ENCODE measurements around the gene FHL3. TPM values are rescaled to one million over a fixed set of nuclear protein-coding genes. Genes with fewer than 3 reads are reported as not detected.
A peak's percentile ranks its signal among the peaks of the same experiment; 100 is the strongest.

The FHL3 gene
- total RNA-seq (2021; fragmentation: NEBNext Ultra II Directional; extraction: Animal tissue kit (Norgen Biotek cat#: 25700)), result 35.6 and 35.8 TPM in 2 replicates
- polyA plus RNA-seq (2011; rRNA removed), result 14.3 and 22.8 TPM in 2 replicates
- polyA plus RNA-seq (2011; cell fraction: cytosol; rRNA removed), result 12.5 TPM
- polyA plus RNA-seq (2011; cell fraction: nucleus; rRNA removed), result 20.9 TPM
- polyA plus RNA-seq (2012, experiment 1 of 2), result 21.0 to 35.7 TPM (median 34.1 TPM) in 4 replicates
- 51.4 TPM for polyA plus RNA-seq (2012, experiment 2 of 2)
- polyA plus RNA-seq (2013, experiment 1 of 2), result 32.0 TPM
- polyA plus RNA-seq (2013, experiment 2 of 2), result 33.4 TPM
- 9.7 and 19.7 TPM in 2 replicates for polyA minus RNA-seq (2011; rRNA and poly(A)+ RNA removed)
- polyA minus RNA-seq (2011; cell fraction: cytosol; rRNA and poly(A)+ RNA removed), result 13.7 TPM
- polyA minus RNA-seq (2011; cell fraction: nucleus; rRNA and poly(A)+ RNA removed), result 22.4 TPM
- long read RNA-seq, experiment 1, transcript FHL3-201 (6 exons, 1,647 nt), result major isoform, 10 of 26 reads
- long read RNA-seq, experiment 1, partial matches to known transcripts, result 7 of 26 reads
- long read RNA-seq, experiment 1, other reads (novel, unspliced or antisense), result 4 of 26 reads
- long read RNA-seq, experiment 2, transcript FHL3-203 (6 exons, 1,091 nt), result major isoform, 11 of 13 reads
- long read RNA-seq, experiment 2, partial matches to known transcripts, result 0 of 13 reads
- long read RNA-seq, experiment 2, other reads (novel, unspliced or antisense), result 2 of 13 reads

- Histone ChIP-seq H2BK5ac (ENCODE audit: low read depth, low read length) (peak within 1 kb of the TSS; percentile 52; the same call in 1 of the 2 replicates), H3K4me2 (ENCODE audit: insufficient read depth in 1 of 2, low read depth in 2 of 2, low read length in 2 of 2) (peak within 1 kb of the TSS; percentile 86 to 93), H2BK120ac (replicated peaks; ENCODE audit: low read depth, low read length) (no peak within 1 kb of the TSS), H3K4me1 (replicated peaks in 1 of 4; ENCODE audit: control insufficient read depth in 3 of 4, insufficient read depth in 4 of 4, low read length in 3 of 4) (peaks cover 22 to 44% (median 30%) of the 10 kb centered on the region in 4 experiments), H2AK5ac (ENCODE audit: low read depth, low read length) (no peak within 1 kb of the TSS; the same call in 1 of the 2 replicates), H3K36me3 (ENCODE audit: control insufficient read depth in 2 of 4, insufficient read depth in 4 of 4, low read length in 3 of 4) (no peaks in the 10 kb centered on the region), H4K8ac (ENCODE audit: extremely low read depth, insufficient read depth, low read length) (no peak within 1 kb of the TSS), H4K5ac (ENCODE audit: insufficient read length, low read depth, low read length) (peak within 1 kb of the TSS; percentile 62), H3K4ac (replicated peaks; ENCODE audit: insufficient read length, low read depth, low read length) (peak within 1 kb of the TSS; percentile 36), H3K56ac (replicated peaks; ENCODE audit: insufficient read length, low read depth, low read length) (peak within 1 kb of the TSS; percentile 43), H4K20me1 (replicated peaks in 1 of 2; ENCODE audit: control insufficient read depth in 1 of 2, insufficient read depth in 2 of 2, low read length in 2 of 2) (no peaks in the 10 kb centered on the region), H3K79me2 (ENCODE audit: control insufficient read depth in 1 of 2, insufficient read depth in 2 of 2, low read length in 2 of 2) (peaks cover 0 to 21% of the 10 kb centered on the region in 2 experiments; a peak in 3 of 4 replicates), H4K91ac (replicated peaks; ENCODE audit: insufficient read length, low read length) (no peak within 1 kb of the TSS), H3K9me3 (ENCODE audit: insufficient read depth in 2 of 2, low read depth in 1 of 2, low read length in 1 of 2) (no peaks in the 10 kb centered on the region), H2BK15ac (ENCODE audit: low read length) (peak within 1 kb of the TSS; percentile 88; the same call in 1 of the 2 replicates), H3K27me3 (replicated peaks in 1 of 4; ENCODE audit: control insufficient read depth in 3 of 4, extremely low read depth in 1 of 4, insufficient read depth in 3 of 4, low read length in 3 of 4) (peaks cover 0 to 3% (median 2%) of the 10 kb centered on the region in 4 experiments; a peak in 2 of 7 replicates), H2BK12ac (ENCODE audit: low read depth, low read length) (peak within 1 kb of the TSS; percentile 53; the same call in 1 of the 2 replicates), H3K79me1 (ENCODE audit: low read depth, low read length) (peaks cover 4% of the 10 kb centered on the region; the same call in 1 of the 2 replicates), H2BK20ac (ENCODE audit: low read length) (peak within 1 kb of the TSS; percentile 48; the same call in 1 of the 2 replicates), H3K9ac (replicated peaks in 1 of 4; ENCODE audit: extremely low read depth in 1 of 4, low read depth in 3 of 4, low read length in 3 of 4) (peak within 1 kb of the TSS; percentile 38 to 76 (median 52); a peak in 5 of 7 replicates), H3K14ac (ENCODE audit: insufficient read length) (no peak within 1 kb of the TSS), H3K18ac (ENCODE audit: extremely low read depth, low read length) (peak within 1 kb of the TSS; percentile 62), H3K27ac (ENCODE audit: low read depth, low read length) (no peak within 1 kb of the TSS), H2AFZ (ENCODE audit: low read length) (no peak within 1 kb of the TSS), H3K23me2 (ENCODE audit: low read depth, low read length) (peaks cover 7% of the 10 kb centered on the region), H3K4me3 (ENCODE audit: extremely low read depth in 1 of 4, insufficient read depth in 2 of 4, low read depth in 3 of 4, low read length in 4 of 4) (peak within 1 kb of the TSS; percentile 60 to 72 (median 66)), H3K23ac (ENCODE audit: insufficient read length) (no peak within 1 kb of the TSS)
- ChIA-PET CTCF (ENCODE audit: partially characterized antibody) (no interaction called here), POLR2A (ENCODE audit: partially characterized antibody) (interaction anchor here (0.6 kb wide), 1 partner anchor 27 kb away, joined by 3 read pairs; no protein-coding TSS in a partner anchor)
- DNase-seq (ENCODE audit: low read depth in 1 of 2, low spot score in 2 of 2) (peak in 1 of 2 experiments; percentile 80), FAIRE-seq (no peak)
- WGBS, 2 experiments (ENCODE audit: extremely low coverage in 1 of 2, insufficient coverage in 1 of 2, insufficient read length in 1 of 2, insufficient replicate concordance in 2 of 2, low coverage in 1 of 2, low lambda C conversion rate in 2 of 2, missing lambda C conversion rate in 1 of 2), result 8% methylated on average over 29 of the region's 83 CpGs; no CpG with 5 or more reads in 1 of the 2 experiments
- TF ChIP-seq SIN3A (conservative IDR thresholded peaks at IDR 0.05 in 1 of 2, IDR thresholded peaks at IDR 0.05 in 1 of 2; ENCODE audit: low read depth in 1 of 2, low read length in 2 of 2) (0 out of 4 replicates have a peak, but pooled peaks of 1 of the 2 experiments have one; percentile 64), PHF8 (conservative IDR thresholded peaks at IDR 0.05; ENCODE audit: low read depth, low read length) (0 out of 2 replicates have a peak, but pooled peaks have one; percentile 17), TAF1 (IDR thresholded peaks at IDR 0.05; ENCODE audit: low read depth, low read length) (peak; percentile 72), ATF2 (IDR thresholded peaks at IDR 0.05; ENCODE audit: low read length) (no peak), SUZ12 (IDR thresholded peaks at IDR 0.05; ENCODE audit: low read length) (no peak)
Measured at GRCh38 chr1:38005195-38006007, at the start of gene FHL3. TSS of gene FHL3 (minus strand) at chr1:38005514. CDS start at chr1:37999412, 6,102 bp downstream.
